GM19023 (cell line): ENCODE measurements around the gene ZNF560.
A peak's percentile ranks its signal among the peaks of the same experiment; 100 is the strongest.
"Not testable (repeated sequence)": the region's sequence is repeated elsewhere in the genome, so short reads cannot be mapped to it uniquely, and the experiment has no call there.

Experiments
- ATAC-seq: cut with Tn5 transposase; IDR thresholded peaks from one replicate; pipeline ENCODE4 v1.9.1; 2021; ENCODE audit warnings: mild to moderate bottlenecking, moderate library complexity; ENCODE audit not compliant: unreplicated experiment

ZNF560 gene

GRCh38 chr19:9498183-9498902, at the start of gene ZNF560:
ZNF560 (minus strand) TSS chr19:9498616; CDS start chr19:9475313, 23,303 bp downstream.
- ATAC-seq: no peak

GRCh38 chr19:9547870-9548269, 49.5 kb upstream of the ZNF560 start:
- no peak for ATAC-seq

- ATAC-seq: not testable (repeated sequence)
Observed at GRCh38 chr19:9541281-9541680, 42.9 kb upstream of the ZNF560 start.

- not testable (repeated sequence) for ATAC-seq
Observed at GRCh38 chr19:9539921-9540320, 41.5 kb upstream of the ZNF560 start.

GRCh38 chr19:9539201-9539600, 40.8 kb upstream of the ZNF560 start:
- not testable (repeated sequence) for ATAC-seq

- peak; percentile 71 for ATAC-seq
Observed at GRCh38 chr19:9538183-9539058, 40.0 kb upstream of the ZNF560 start, which contains the start of gene ZNF426. ZNF426 (minus strand) TSS chr19:9538645; CDS start chr19:9536232, 2,413 bp downstream.

GRCh38 chr19:9535934-9536333, 37.5 kb upstream of the ZNF560 start:
- ATAC-seq: no peak

GRCh38 chr19:9531933-9532332, 33.5 kb upstream of the ZNF560 start:
- ATAC-seq: no peak

- ATAC-seq: no peak
Observed at GRCh38 chr19:9528757-9529336, 30.4 kb upstream of the ZNF560 start.

GRCh38 chr19:9523885-9524474, 25.6 kb upstream of the ZNF560 start:
- ATAC-seq: no peak

- ATAC-seq: no peak
Observed at GRCh38 chr19:9507285-9507684, 8.9 kb upstream of the ZNF560 start.

- no peak for ATAC-seq
Observed at GRCh38 chr19:9500796-9501195, 2.4 kb upstream of the ZNF560 start.

- no peak for ATAC-seq
Observed at GRCh38 chr19:9494096-9494495, 4.3 kb downstream of the ZNF560 start.

- ATAC-seq: no peak
Observed at GRCh38 chr19:9487016-9487415, 11.4 kb downstream of the ZNF560 start.

GRCh38 chr19:9485140-9485539, 13.3 kb downstream of the ZNF560 start:
- no peak for ATAC-seq

- ATAC-seq: no peak
Observed at GRCh38 chr19:9474975-9475374, 23.4 kb downstream of the ZNF560 start.

- no peak for ATAC-seq
Observed at GRCh38 chr19:9467161-9467560, 31.3 kb downstream of the ZNF560 start.

- ATAC-seq: no peak
Observed at GRCh38 chr19:9461938-9462337, 36.5 kb downstream of the ZNF560 start.

- ATAC-seq: no peak
Observed at GRCh38 chr19:9456018-9456689, 42.3 kb downstream of the ZNF560 start.

- ATAC-seq: no peak
Observed at GRCh38 chr19:9453953-9454352, 44.5 kb downstream of the ZNF560 start.

GRCh38 chr19:9445037-9445436, 53.4 kb downstream of the ZNF560 start:
- no peak for ATAC-seq
